ENCODE results near the gene VPS51.
"Not testable (repeated sequence)": the region's sequence is repeated elsewhere in the genome, so short reads cannot be mapped to it uniquely, and the experiment has no call there.

VPS51 gene

DNA sequence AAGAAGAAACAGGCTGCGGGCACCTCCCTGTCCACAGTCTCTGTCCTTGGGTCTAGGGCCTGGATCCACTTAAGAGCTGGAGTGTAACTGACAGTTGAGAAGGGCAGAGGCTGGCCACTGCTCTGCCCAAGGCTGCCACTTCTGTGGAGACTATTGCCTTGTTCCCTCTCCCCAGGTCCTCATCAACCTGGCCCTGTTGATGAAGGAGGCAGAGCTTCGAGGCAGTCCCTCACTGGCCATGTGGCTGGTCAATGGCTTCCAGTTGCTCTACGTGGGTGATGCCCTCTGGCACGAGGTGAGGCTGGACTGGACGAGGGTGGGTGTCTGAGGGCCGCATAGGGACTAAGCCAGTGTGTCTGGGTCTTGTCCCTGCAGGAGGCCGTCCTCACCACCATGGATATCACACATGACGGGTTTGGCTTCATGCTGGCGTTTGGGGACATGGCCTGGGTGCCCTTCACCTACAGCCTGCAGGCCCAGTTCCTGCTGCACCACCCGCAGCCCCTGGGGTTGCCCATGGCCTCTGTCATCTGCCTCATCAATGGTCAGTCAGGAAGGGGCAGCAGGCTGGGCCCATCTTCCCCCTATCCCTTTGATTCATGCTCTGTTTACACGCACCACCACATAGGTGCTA, 18.6 kb downstream of the VPS51 start:
- intact Hi-C loops (cut with DNase I) = loop anchor here (10.0 kb wide), 1 partner anchor 190 kb away; the partner anchor contains the start of gene PPP2R5B
- no peak for DNase-seq

DNA sequence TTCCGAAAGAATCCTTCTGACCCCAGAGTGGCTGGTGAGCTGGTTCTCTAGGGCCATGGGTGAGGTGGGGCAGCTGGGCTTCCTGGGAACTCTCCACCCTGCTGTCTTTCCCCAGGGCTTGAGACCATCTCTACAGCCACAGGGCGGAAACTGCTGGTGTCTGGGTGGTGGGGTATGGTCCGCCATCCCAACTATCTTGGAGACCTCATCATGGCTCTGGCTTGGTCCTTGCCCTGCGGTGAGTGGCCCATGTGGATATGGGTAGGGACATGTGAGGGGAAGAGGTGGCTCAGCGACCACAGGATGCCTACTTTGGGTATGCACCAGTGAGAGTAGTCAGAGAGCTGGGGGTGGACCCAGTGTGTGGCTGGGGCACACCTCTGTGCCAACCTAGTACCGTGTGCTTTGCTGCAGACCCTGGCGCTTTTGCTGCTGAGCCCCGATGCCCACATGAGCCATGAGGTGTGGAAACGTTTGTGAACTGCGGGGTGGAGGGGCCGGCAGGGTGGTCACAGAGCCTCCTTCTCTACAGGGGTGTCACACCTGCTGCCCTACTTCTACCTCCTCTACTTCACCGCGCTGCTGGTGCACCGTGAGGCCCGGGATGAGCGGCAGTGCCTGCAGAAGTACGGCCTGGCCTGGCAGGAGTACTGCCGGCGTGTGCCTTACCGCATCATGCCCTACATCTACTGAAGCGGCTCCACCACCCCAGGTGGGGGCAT, 19.5 kb downstream of the VPS51 start:
- intact Hi-C loops (cut with DNase I) = loop anchor here (2.0 to 10.0 kb wide), 3 partner anchors 31 to 191 kb away; partner anchors contain the start of genes CDCA5, PPP2R5B and ZFPL1
- no peak for DNase-seq

DNA sequence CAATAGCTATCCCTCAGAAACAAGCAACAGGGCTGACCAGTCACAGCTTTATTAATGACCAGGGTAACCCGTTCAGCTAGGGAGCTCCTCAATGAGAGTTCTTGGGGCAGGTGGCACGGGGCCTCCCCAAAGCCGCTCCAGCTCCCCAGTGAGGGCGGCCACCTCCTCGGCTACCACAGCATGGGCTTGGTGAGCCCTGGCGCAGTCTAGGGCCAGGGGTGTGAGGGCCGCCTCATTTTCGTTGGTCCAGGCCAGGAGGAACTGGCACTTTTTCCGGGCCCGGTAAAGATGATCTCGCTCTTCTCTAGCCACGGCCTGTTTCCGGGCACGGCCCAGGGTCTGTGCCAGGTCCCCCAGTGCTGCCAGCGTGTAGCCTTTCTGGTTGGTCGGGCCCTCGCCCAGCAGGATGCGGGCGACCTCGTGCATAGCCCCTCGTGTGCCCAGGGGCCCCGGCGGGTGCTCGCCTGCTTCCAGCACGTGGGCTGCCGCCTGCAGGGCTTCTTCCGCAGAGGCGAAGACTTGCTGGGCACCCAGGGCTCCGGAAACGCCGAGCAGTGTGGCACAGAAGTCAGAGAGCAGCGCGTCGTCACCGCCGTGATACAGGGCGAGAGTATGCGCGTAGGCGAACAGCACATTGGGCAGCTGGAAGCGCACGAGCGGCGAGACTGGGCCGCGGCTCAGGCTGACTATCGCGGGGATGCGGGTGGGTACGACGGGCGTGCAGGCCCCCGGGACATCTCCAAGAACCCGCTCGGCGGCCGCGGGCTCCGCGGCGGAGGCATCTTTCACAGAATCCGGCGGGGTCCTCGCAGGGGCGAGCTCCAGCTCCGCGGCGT, 20.6 kb downstream of the VPS51 start:
- peak in 16 of 42 donors; percentile 18 to 55 (median 41) for DNase-seq
- intact Hi-C loops (cut with DNase I) = loop anchor here (2.0 to 10.0 kb wide), 3 partner anchors 32 to 192 kb away; partner anchors contain the start of genes CDCA5, PPP2R5B and ZFPL1

DNA sequence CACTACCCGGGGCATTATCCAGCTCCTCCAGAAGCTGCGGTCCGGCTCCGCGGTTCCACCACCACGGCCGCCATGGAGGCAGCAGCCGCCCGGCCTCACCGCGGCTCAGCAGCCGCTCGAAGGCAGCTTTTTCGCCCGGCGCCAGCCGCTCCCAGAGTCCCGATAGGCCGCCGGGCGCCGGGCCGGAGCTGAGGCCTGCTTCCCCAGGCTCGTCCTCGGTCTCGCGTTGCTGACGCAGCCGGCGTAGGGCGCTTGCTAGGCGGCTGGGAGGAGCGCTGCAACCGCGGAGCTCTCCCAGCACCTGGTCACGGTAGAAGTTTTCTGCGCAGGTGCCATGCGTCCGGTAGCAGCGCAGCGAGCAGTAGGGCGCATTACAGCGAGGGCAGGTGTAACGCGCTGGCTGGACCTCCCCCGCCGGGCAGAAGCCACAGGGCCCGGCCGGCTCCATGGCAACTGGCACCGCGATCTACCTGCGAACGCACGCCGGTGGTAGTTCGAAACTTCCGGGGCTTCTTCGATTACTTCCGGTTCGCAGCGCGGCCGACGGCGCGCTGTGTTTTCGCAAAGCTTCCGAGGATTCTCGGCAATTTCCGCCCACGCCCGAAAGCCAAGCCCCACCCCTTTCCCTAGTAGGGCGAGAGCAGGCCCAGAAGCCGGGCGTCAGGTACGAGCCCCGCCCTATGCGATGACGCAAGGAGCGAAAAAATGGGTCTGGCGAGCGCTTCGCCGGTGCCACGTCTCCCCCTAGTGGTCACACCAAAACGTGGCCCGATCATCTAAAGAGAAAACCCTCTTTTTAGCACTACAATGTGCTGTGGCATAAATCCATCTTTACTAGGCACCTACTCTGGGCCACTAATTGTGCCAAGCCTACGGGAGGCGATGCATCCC, 21.4 kb downstream of the VPS51 start, which contains the start of gene ZNHIT2:
ZNHIT2 (minus strand) TSS at position 496 of the 891 bp plus-strand sequence; CDS start at position 448, 48 bp downstream.
- intact Hi-C loops (cut with DNase I) = loop anchor here (2.0 to 10.0 kb wide), 3 partner anchors 33 to 193 kb away; partner anchors contain the start of genes CDCA5, PPP2R5B and ZFPL1
- DNase-seq = peak; percentile 98 to 100 (median 100)

DNA sequence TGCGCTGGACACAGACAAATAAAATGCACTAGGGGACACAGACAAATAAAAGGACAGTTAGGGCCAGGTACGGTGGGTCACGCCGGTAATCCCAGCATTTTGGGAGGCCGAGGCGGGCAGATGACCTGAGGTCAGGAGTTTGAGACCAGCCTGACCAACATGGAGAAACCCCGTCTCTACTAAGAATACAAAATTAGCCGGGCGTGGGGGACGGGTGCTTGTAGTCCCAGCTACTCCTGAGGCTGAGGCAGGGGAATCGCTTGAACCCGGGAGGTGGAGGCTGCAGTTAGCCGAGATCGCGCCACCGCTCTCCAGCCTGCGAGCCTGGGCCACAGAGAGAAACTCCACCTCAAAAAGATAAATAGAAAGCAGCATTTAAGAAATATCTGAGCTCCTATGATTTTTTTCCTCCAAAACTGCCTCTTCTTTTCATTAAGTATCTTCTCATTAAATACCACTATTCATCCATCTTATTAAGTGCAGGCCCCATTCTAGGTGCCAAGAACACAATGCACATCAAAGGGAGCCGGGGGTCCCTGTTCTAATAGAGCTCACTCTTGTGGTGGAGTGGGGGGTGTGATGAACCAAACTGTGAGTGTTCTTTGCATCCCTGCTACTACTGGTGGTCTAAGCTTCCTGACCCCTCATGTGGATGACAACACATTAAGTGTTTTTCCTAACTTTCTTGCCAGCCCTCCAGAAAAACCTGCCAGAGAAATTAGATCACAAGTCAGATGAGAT, 22.3 kb downstream of the VPS51 start:
- DNase-seq = no peak
- intact Hi-C loops (cut with DNase I) = loop anchor here (10.0 kb wide), 1 partner anchor 193 kb away; the partner anchor contains the start of gene PPP2R5B

DNA sequence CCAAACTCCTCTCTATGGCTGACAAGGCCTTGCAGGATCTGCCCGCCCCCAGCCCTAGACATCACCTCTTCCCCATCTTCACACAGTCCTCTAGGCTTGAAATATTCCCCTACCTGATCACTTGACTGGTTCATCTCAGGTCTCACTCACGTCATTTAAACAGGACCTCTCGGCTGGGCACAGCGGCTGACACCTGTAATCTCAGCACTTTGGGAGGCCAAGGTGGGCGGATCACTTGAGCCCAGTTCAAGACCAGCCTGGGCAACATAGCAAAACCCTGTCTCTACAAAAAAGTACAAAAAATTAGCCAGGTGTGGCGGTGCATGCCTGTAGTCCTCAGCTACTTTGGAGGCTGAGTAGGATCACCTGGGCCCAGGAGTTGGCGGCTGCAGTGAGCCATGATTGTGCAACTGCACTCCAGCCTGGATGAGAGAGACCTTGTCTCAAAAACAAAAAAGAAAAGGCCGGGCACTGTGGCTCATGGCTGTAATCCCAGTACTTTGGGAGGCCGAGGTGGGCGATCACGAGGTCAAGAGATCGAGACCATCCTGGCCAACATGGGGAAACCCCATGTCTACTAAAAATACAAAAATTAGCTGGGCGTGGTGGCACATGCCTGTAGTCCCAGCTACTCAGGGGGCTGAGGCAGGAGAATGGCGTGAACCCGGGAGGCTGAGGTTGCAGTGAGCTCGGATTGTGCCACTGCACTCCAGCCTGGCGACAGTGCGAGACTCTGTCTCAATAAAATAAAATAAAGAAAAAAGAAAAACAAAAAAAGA, 23.1 kb downstream of the VPS51 start:
- DNase-seq = not testable (repeated sequence)
- intact Hi-C loops (cut with DNase I) = loop anchor here (10.0 kb wide), 1 partner anchor 194 kb away; the partner anchor contains the start of gene PPP2R5B

DNA sequence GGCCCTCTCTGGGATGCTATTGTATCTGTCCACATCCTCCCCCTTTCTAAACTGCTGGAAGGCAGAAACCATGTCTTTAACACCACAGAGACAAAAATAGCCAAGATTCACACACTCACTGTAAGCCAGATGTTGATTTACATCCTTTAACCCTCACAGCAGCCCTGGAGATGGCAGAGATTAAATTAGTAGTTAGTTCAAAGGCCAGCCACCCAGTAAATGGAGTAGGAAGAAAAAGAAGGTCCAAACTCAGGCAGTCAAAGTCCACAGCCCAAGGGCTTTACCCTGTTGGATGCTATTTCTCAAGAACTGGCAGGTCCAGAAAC, 23.6 kb downstream of the VPS51 start:
- intact Hi-C loops (cut with DNase I) = loop anchor here (10.0 kb wide), 1 partner anchor 195 kb away; the partner anchor contains the start of gene PPP2R5B
- no peak for DNase-seq

DNA sequence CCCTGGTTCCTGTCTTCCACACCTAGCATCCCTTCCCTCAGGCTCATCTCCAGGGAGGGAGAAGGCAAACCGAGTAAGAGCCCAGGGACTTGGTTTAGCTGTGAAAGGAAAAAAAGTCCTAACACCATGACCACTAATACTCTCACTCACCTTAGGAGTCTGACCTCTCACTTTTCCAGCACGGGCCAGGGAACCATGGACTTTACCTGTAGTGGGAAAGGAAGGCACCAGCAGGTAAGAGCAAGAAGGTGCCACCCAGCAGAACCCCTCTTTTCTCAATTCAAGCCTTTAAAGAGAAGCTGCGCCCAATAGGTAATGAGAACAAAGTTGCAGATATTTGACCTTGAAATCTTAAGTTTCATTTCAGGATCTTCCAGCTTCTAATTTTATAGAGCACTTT, 24.8 kb downstream of the VPS51 start:
- intact Hi-C loops (cut with DNase I) = loop anchor here (10.0 kb wide), 1 partner anchor 316 kb away; the partner anchor contains the start of gene MAP4K2
- no peak for DNase-seq

DNA sequence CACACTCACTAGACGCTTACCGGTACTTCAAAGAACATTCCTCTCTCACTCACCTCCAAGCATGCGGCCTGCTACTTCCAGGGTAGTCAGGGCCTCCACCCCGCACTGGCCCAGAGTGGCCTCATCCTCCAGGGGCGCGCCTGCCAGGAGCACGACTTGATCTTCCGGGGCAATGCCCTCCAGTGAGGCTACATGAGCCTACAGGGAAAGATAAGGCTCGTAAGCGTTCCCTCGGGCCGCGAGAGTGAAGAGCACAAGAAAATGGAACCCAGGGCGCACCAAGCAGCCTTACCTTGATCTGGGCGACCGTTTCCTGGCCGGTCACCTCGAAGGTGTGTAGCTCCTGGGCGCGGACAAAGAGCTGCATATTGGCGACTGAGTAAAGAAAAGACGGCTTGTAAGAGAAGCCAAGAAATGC, 25.4 kb downstream of the VPS51 start:
- no peak for DNase-seq
- intact Hi-C loops (cut with DNase I) = loop anchor here (10.0 kb wide), 1 partner anchor 317 kb away; the partner anchor contains the start of gene MAP4K2

DNA sequence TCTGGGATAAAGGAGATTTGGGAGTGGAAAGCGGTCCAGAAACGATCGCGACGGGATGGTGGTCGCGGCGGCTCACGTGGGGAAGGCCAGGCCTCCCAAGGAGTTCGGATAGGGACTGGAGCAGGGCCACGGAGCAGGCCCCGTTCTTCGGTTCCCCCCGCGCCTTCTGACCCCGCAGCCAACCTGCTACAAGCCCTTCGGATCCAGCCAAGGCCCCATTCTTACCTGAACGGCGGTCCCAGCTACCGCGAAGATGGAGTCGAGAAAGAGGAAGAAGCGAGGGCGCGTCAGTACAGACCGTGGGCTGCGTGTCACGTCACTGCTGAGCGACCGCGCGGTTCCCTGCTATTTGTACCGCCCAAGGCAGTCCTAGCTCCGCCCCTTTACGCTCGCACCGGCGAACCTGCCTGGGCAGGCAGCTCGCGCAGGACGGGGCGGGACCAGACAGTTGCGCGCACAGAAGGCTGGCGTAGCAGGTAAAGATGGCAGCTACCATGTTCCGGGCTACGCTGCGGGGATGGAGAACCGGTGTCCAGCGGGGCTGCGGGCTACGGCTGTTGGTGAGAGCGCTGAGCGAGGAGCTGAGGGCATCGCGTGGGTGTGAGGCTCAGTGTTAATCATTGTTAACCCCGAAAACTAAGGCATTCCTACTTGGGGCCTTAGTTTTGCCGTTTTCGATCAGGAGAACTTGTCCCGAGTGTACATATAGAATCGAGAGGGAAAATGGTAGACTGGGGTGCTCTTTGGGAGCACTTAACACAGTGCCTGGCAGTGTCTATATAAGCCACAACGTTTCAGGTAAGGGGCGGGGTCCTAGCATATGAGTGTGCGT, 26.1 kb downstream of the VPS51 start, which contains the start of the genes FAU and MRPL49:
FAU (minus strand) TSS at position 270 of the 832 bp plus-strand sequence. CDS start 321 bp downstream, outside the sequence.
MRPL49 (plus strand) TSS at position 457 of the 832 bp plus-strand sequence; CDS start at position 483, 26 bp downstream.
- intact Hi-C loops (cut with DNase I) = loop anchor here (10.0 kb wide), 1 partner anchor 317 kb away; the partner anchor contains the start of gene MAP4K2

DNA sequence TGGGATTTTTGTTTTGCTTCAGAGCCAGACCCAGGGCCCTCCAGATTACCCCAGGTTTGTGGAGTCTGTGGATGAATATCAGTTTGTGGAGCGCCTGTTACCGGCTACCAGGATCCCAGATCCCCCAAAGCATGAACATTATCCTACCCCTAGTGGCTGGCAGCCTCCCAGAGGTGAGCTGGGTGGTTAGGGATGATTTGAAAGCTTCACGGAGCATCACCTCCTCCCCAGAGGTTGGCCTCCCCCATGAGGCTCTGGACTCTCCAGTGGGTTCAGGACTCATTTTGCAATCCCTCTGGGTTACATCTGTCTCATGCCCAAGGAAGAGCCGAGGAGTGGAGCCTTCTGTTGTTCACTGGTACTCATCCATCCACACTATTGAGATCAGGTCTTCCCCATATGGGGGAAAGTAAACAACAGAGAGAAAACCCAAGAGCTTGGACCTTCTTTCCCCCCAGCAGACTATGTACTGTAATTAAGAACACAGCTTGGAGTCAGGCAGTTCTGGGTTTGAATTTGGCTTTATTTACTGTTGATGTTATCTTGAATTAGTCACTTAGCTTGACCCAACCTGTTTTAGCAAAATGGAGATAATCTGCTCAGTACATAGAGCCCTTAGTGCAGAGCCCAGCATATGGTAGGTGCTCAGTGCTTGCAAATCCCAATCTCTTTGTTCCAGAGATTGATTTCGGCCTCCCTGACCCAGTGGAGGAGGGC, 28.6 kb downstream of the VPS51 start:
- DNase-seq = no peak
- intact Hi-C loops (cut with DNase I) = loop anchor here (10.0 kb wide), 1 partner anchor 320 kb away; the partner anchor contains the start of gene MAP4K2

More for the DNA sequence above, 26.1 kb downstream of the VPS51 start, which contains the start of the genes FAU and MRPL49:
- peak; percentile 95 to 99 (median 98) for DNase-seq

DNA sequence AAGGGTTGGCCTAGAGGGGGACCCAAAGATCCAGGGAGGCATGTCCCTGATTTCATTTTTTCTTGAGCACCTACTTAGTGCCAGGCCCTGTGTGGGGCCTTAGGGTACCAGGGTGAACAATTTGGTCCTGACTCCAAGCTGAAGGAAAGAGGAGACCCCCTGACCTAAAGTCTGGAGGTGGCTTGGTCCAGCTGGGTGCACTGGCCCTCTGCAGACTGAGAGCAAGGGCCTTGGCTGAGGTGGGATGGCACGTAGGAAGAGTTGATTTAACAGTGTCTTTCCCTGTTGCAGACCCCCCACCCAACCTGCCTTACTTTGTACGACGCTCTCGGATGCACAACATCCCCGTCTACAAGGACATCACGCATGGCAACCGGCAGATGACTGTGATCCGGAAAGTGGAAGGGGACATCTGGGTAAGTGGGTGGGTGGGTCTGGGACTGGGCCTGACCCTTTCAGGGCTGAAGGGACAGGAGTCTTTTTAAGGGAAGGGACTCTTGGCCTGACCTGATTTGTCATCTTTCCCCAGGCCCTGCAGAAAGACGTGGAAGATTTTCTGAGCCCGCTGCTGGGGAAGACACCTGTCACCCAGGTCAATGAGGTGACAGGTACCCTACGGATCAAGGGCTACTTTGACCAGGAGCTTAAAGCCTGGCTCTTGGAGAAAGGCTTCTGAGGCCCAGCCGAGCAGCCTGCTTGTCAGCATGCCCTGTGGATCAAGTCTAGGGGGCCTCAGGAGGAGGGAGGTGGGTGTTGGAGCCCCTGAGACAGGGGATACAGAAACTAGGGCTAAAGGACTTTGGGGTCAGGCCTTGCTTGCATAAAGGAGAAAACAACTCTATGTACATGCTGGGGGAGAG, 29.4 kb downstream of the VPS51 start:
- intact Hi-C loops (cut with DNase I) = loop anchor here (10.0 kb wide), 1 partner anchor 321 kb away; the partner anchor contains the start of gene MAP4K2
- DNase-seq = no peak

DNA sequence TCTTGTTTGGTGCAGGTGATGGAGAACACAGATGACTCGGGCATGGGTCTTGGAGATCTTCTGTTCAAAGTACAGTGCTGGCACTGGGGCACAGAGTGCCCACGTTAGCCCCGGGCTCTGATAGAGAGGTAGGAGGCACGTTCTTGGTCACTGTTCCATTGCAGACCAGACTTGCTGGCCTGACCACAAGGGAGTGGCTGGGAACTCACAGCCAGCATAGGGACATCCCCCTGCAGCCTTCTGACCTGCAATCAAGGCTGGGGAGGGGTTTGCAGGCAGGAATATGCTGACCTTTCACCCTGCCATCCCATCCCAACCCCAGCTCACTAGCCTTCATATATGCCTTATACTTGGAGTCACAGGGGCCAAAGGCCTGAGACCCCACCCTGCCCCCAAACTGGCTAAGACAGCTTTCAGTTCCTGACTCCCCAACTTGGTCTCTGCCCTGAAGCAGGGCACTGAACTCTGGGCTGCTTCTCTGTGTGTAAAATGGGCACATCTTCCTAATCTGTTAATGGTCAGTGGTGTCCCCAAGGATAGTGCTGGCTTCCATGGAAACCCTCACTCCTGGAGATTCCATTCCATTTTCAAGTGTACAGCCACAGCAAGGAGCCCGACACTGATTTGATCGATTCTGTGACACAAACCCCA, 30.7 kb downstream of the VPS51 start:
- no peak for DNase-seq
- intact Hi-C loops (cut with DNase I) = loop anchor here (10.0 kb wide), 1 partner anchor 322 kb away; the partner anchor contains the start of gene MAP4K2
